Measurements from ENCODE around the gene PPP4C. TPM values are rescaled to one million over a fixed set of nuclear protein-coding genes. Genes with fewer than 3 reads are reported as not detected.
"Not testable (repeated sequence)": the region's sequence is repeated elsewhere in the genome, so short reads cannot be mapped to it uniquely, and the experiment has no call there.

The PPP4C gene
- total RNA-seq, 4 donors from 2014 or later, result 41.2 to 58.5 (median 48.6) TPM

GRCh38 chr16:30113031-30113710 is 37.4 kb downstream of the PPP4C start, which contains the start of gene GDPD3:
TSS of gene GDPD3 (minus strand) at chr16:30113537. CDS start at chr16:30113478, 59 bp downstream.
- WGBS, 2 donors (ENCODE audit: low coverage in 1 of 2), result 77% methylated on average over 4 of the region's 20 CpGs; no CpG with 5 or more reads in 1 of the 2 donors
- Histone ChIP-seq H3K4me1 (peaks cover 0 to 14% (median 0%) of the 10 kb centered on the region in 3 donors), H3K36me3 (peaks cover 0 to 97% of the 10 kb centered on the region in 2 donors), H3K4me3 (no peak within 1 kb of the TSS), H3K27ac (peak within 1 kb of the TSS in 1 of 4 donors; percentile 12), H3K27me3 (no peaks in the 10 kb centered on the region), H3K9me3 (no peaks in the 10 kb centered on the region)
- ATAC-seq, result peak; percentile 40
- TF ChIP-seq POLR2AphosphoS5 (IDR thresholded peaks at IDR 0.05) (no peak), CTCF (IDR thresholded peaks at IDR 0.05) (no peak), EP300 (IDR thresholded peaks at IDR 0.05) (no peak), POLR2A (IDR thresholded peaks at IDR 0.05) (no peak)

- Histone ChIP-seq H3K36me3 (peaks cover 0 to 98% of the 10 kb centered on the region in 2 donors), H3K4me1 (peaks cover 0 to 14% (median 0%) of the 10 kb centered on the region in 3 donors), H3K9me3 (no peaks in the 10 kb centered on the region), H3K4me3 (no peak overlapping the region), H3K27ac (peak overlapping the region in 1 of 4 donors; percentile 12), H3K27me3 (no peaks in the 10 kb centered on the region)
- peak; percentile 14 for ATAC-seq
- WGBS, 2 donors (ENCODE audit: low coverage in 1 of 2), result 77 to 90% methylated on average over 4 to 8 of the region's 20 CpGs
- TF ChIP-seq EP300 (IDR thresholded peaks at IDR 0.05) (no peak), POLR2AphosphoS5 (IDR thresholded peaks at IDR 0.05) (no peak), CTCF (IDR thresholded peaks at IDR 0.05) (no peak)
Observed at GRCh38 chr16:30113711-30114333, 38.0 kb downstream of the PPP4C start.

- ATAC-seq, result no peak
- Histone ChIP-seq H3K9me3 (no peaks in the 10 kb centered on the region), H3K27me3 (no peaks in the 10 kb centered on the region), H3K36me3 (peaks cover 0 to 98% of the 10 kb centered on the region in 2 donors), H3K4me3 (no peak overlapping the region), H3K4me1 (peaks cover 0 to 14% (median 0%) of the 10 kb centered on the region in 3 donors), H3K27ac (no peak overlapping the region)
- WGBS, 2 donors (ENCODE audit: low coverage in 1 of 2), result 67% methylated on average over 5 of the region's 11 CpGs; no CpG with 5 or more reads in 1 of the 2 donors
- no peak for TF ChIP-seq EP300 (IDR thresholded peaks at IDR 0.05)
- no peak for TF ChIP-seq POLR2AphosphoS5 (IDR thresholded peaks at IDR 0.05)
- no peak for TF ChIP-seq POLR2A (IDR thresholded peaks at IDR 0.05)
- TF ChIP-seq CTCF (IDR thresholded peaks at IDR 0.05), result no peak
Observed at GRCh38 chr16:30114411-30114810, 38.6 kb downstream of the PPP4C start.

GRCh38 chr16:30114833-30115232 is 39.0 kb downstream of the PPP4C start:
- 98% methylated on average over 6 of the region's 7 CpGs; no CpG with 5 or more reads in 1 of the 2 donors for WGBS, 2 donors (ENCODE audit: low coverage in 1 of 2)
- peaks cover 0 to 98% of the 10 kb centered on the region in 2 donors for H3K36me3 ChIP-seq

GRCh38 chr16:30115238-30115637 is 39.4 kb downstream of the PPP4C start:
- Histone ChIP-seq H3K36me3 (peaks cover 0 to 98% of the 10 kb centered on the region in 2 donors), H3K27me3 (no peaks in the 10 kb centered on the region), H3K9me3 (no peaks in the 10 kb centered on the region), H3K4me1 (peaks cover 0 to 14% (median 0%) of the 10 kb centered on the region in 3 donors), H3K27ac (no peak overlapping the region), H3K4me3 (no peak overlapping the region)
- WGBS, 2 donors (ENCODE audit: low coverage in 1 of 2), result 93 to 100% methylated on average over 1 to 6 of the region's 7 CpGs
- no peak for ATAC-seq
- TF ChIP-seq EP300 (IDR thresholded peaks at IDR 0.05), result no peak
- TF ChIP-seq POLR2A (IDR thresholded peaks at IDR 0.05), result no peak
- TF ChIP-seq CTCF (IDR thresholded peaks at IDR 0.05), result no peak
- no peak for TF ChIP-seq POLR2AphosphoS5 (IDR thresholded peaks at IDR 0.05)

More at GRCh38 chr16:30114833-30115232, 39.0 kb downstream of the PPP4C start:
- not testable (repeated sequence) for ATAC-seq, H3K27ac ChIP-seq, H3K27me3 ChIP-seq, H3K4me3 ChIP-seq, H3K9me3 ChIP-seq
- H3K4me1 ChIP-seq, result peaks cover 0 to 14% (median 0%) of the 10 kb centered on the region in 3 donors

Data from gastroesophageal sphincter (tissue), 4 donors.